ENCODE data around the gene RBM28.

Gene RBM28

DNA sequence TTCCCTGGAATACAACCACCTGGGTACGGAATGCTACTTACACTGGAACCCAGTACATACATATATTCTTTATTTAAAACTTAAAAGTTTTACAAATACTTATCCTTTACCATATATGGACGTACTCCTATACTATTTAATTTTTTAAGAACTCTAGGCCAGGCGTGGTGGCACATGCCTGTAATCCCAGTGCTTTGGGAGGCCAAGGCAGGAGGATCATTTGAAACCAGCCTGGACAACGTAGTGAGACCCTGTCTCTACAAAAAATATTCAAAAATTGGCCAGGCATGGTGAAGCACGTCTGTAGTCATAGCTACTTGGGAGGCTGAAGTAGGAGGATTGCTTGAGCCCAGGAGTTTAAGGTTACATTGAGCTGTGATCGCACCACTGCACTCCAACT, 2.0 kb downstream of the RBM28 start:
- H3K27ac Mint-ChIP-seq: no peak overlapping the region
- no peaks in the 10 kb centered on the region for H3K9me3 Mint-ChIP-seq (ENCODE audit: low read depth)
- no peaks in the 10 kb centered on the region for H3K36me3 Mint-ChIP-seq
- H3K4me1 Mint-ChIP-seq (ENCODE audit: low read depth): peaks cover 34% of the 10 kb centered on the region
- H3K27me3 Mint-ChIP-seq: no peaks in the 10 kb centered on the region
- peak overlapping the region; percentile 89 for H3K4me3 Mint-ChIP-seq

DNA sequence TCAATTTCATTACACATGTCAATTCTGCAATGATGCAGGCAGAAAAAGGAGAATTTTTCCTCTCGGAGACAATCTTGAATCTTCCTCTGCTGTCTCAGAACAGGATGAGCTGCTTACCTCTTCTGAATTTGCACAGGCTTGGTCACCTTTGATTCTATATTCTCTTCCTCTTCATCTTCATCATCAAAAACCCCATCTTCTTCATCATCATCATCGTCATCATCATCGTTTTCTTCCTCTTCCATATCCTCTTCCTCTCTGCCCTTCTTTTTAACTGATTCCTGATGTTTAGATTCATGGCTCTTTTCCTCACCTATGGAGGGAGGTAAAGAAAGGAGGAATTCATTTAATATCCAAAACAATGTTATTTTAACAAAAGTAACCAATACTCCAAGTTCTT, 8.0 kb downstream of the RBM28 start:
- Mint-ChIP-seq H3K4me3 (no peak overlapping the region), H3K27ac (no peak overlapping the region), H3K9me3 (ENCODE audit: low read depth) (no peaks in the 10 kb centered on the region), H3K4me1 (ENCODE audit: low read depth) (peaks cover 6% of the 10 kb centered on the region), H3K36me3 (peaks cover 13% of the 10 kb centered on the region), H3K27me3 (no peaks in the 10 kb centered on the region)

DNA sequence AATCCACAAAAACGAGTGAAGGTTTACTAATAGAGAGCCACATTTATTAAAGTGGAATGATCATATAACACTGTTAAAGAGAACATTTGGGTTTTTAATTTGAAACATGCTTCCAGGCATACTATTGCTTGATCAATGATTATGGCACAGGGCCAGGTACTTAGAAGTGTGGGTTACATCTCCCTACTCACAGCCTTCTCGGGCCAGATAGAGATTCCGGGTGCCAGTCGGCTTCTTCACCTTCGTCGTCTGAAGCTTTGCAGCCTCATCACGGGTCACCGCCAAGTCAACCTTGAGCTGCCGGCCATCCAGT, 19.4 kb downstream of the RBM28 start:
- H3K36me3 Mint-ChIP-seq: peaks cover 4% of the 10 kb centered on the region
- H3K4me3 Mint-ChIP-seq: no peak overlapping the region
- no peaks in the 10 kb centered on the region for H3K27me3 Mint-ChIP-seq
- peaks cover 33% of the 10 kb centered on the region for H3K4me1 Mint-ChIP-seq (ENCODE audit: low read depth)
- no peaks in the 10 kb centered on the region for H3K9me3 Mint-ChIP-seq (ENCODE audit: low read depth)
- H3K27ac Mint-ChIP-seq: no peak overlapping the region

- Mint-ChIP-seq H3K4me1 (ENCODE audit: low read depth) (peaks cover 38% of the 10 kb centered on the region), H3K9me3 (ENCODE audit: low read depth) (no peaks in the 10 kb centered on the region), H3K36me3 (peaks cover 5% of the 10 kb centered on the region), H3K4me3 (no peak overlapping the region), H3K27ac (no peak overlapping the region), H3K27me3 (no peaks in the 10 kb centered on the region)
Measured at GRCh38 chr7:128323459-128324367, 20.0 kb downstream of the RBM28 start.

- Mint-ChIP-seq H3K27me3 (no peaks in the 10 kb centered on the region), H3K4me1 (ENCODE audit: low read depth) (peaks cover 40% of the 10 kb centered on the region), H3K36me3 (peaks cover 9% of the 10 kb centered on the region), H3K9me3 (ENCODE audit: low read depth) (no peaks in the 10 kb centered on the region), H3K27ac (no peak overlapping the region), H3K4me3 (no peak overlapping the region)
Measured at GRCh38 chr7:128323040-128323439, 20.7 kb downstream of the RBM28 start.

- Mint-ChIP-seq H3K4me3 (no peak overlapping the region), H3K27ac (peak overlapping the region; percentile 59), H3K4me1 (ENCODE audit: low read depth) (peaks cover 40% of the 10 kb centered on the region), H3K27me3 (no peaks in the 10 kb centered on the region), H3K9me3 (ENCODE audit: low read depth) (no peaks in the 10 kb centered on the region), H3K36me3 (peaks cover 17% of the 10 kb centered on the region)
Measured at GRCh38 chr7:128322040-128322643, 21.6 kb downstream of the RBM28 start.

DNA sequence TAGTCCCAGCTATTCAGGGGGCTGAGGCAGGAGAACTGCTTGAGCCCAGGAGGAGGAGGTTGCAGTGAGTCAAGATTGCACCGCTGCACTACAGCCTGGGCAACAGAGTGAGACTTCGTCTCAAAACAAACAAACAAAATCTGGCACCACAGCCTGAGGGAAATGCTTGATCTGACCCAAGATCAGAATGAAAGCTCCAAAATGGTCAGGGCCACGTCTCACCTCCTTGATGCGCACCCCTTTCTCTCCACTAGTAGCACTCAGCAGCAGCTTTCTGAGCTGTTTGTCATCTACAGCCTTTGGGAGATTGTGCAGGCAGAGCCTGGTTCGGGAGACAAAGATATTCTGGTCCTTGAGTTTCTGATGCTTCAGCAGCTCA, 22.7 kb downstream of the RBM28 start:
- peaks cover 40% of the 10 kb centered on the region for H3K4me1 Mint-ChIP-seq (ENCODE audit: low read depth)
- H3K9me3 Mint-ChIP-seq (ENCODE audit: low read depth): no peaks in the 10 kb centered on the region
- peak overlapping the region; percentile 81 for H3K27ac Mint-ChIP-seq
- peaks cover 20% of the 10 kb centered on the region for H3K36me3 Mint-ChIP-seq
- peak overlapping the region; percentile 27 for H3K4me3 Mint-ChIP-seq
- H3K27me3 Mint-ChIP-seq: no peaks in the 10 kb centered on the region

DNA sequence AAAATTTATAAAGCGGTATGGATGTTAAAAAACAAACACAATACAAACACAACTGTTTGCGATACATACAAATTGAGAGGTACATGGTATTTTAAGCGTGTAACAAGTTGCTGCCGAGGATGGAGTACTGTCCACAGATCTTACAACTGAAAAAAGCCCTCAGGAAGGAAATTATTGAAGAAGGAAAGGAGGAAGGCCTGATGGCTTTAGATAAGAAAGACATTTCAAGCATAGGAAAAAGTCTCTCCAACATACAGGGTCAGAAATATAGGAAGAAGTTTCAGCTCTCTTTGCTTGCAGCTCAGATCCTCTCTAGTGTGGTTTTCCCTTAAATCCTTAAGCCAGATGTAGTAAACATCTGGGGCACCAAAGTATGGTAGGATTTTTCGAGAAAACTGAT, 25.0 kb downstream of the RBM28 start:
- Mint-ChIP-seq H3K36me3 (peaks cover 29% of the 10 kb centered on the region), H3K4me1 (ENCODE audit: low read depth) (peaks cover 42% of the 10 kb centered on the region), H3K27ac (peak overlapping the region; percentile 16), H3K27me3 (no peaks in the 10 kb centered on the region), H3K4me3 (no peak overlapping the region), H3K9me3 (ENCODE audit: low read depth) (no peaks in the 10 kb centered on the region)

DNA sequence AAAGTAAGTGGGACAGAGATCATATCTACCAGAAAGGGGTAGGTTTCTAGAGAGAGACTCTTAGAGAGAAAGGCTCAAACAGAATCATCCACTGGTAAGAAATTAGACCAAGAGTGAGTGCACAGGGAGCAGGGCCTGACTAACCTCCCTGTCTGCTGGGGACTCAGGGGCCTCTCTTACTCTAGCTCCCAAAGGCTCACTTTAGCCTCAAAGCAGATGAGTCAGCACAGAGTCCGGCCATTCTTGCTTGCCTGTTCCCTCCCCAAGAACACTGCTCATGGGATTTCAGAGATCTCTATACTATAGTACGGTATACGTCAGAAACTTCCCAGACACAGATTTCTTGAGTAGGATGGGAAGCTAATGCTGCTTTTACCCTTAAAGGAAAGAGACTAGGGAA, 32.7 kb downstream of the RBM28 start:
- Mint-ChIP-seq H3K9me3 (ENCODE audit: low read depth) (no peaks in the 10 kb centered on the region), H3K36me3 (peaks cover 20% of the 10 kb centered on the region), H3K4me1 (ENCODE audit: low read depth) (peaks cover 2% of the 10 kb centered on the region), H3K27ac (no peak overlapping the region), H3K4me3 (no peak overlapping the region), H3K27me3 (no peaks in the 10 kb centered on the region)

- no peaks in the 10 kb centered on the region for H3K9me3 Mint-ChIP-seq (ENCODE audit: low read depth)
- no peaks in the 10 kb centered on the region for H3K27me3 Mint-ChIP-seq
- no peak overlapping the region for H3K4me3 Mint-ChIP-seq
- H3K4me1 Mint-ChIP-seq (ENCODE audit: low read depth): peaks cover 2% of the 10 kb centered on the region
- peaks cover 17% of the 10 kb centered on the region for H3K36me3 Mint-ChIP-seq
- H3K27ac Mint-ChIP-seq: no peak overlapping the region
Measured at GRCh38 chr7:128310499-128310898, 33.2 kb downstream of the RBM28 start.

GRCh38 chr7:128309976-128310375, 33.7 kb downstream of the RBM28 start:
- H3K27me3 Mint-ChIP-seq: no peaks in the 10 kb centered on the region
- H3K4me3 Mint-ChIP-seq: no peak overlapping the region
- H3K36me3 Mint-ChIP-seq: peaks cover 13% of the 10 kb centered on the region
- no peaks in the 10 kb centered on the region for H3K4me1 Mint-ChIP-seq (ENCODE audit: low read depth)
- H3K27ac Mint-ChIP-seq: no peak overlapping the region
- no peaks in the 10 kb centered on the region for H3K9me3 Mint-ChIP-seq (ENCODE audit: low read depth)

DNA sequence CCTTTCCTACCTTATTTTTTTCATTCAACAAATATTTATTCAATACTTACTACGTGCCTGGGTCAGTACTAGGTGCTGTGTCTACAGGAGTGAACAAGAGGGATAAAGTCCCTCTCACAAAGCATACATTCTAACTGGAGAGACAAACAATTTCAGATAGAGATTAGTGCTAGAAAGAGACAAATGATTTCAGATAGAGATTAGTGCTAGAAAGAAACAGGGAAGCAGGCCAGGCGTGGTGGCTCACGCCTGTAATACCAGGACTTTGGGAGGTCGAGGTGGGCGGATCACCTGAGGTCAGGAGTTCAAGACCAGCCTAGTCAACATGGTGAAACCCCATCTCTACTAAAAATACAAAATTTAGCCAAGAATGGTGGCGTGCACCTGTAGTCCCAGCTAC, 34.6 kb downstream of the RBM28 start:
- Mint-ChIP-seq H3K4me1 (ENCODE audit: low read depth) (no peaks in the 10 kb centered on the region), H3K27ac (no peak overlapping the region), H3K36me3 (peaks cover 8% of the 10 kb centered on the region), H3K9me3 (ENCODE audit: low read depth) (no peaks in the 10 kb centered on the region), H3K27me3 (no peaks in the 10 kb centered on the region), H3K4me3 (no peak overlapping the region)

GRCh38 chr7:128307061-128307460, 36.6 kb downstream of the RBM28 start:
- no peaks in the 10 kb centered on the region for H3K9me3 Mint-ChIP-seq (ENCODE audit: low read depth)
- no peak overlapping the region for H3K27ac Mint-ChIP-seq
- no peaks in the 10 kb centered on the region for H3K27me3 Mint-ChIP-seq
- H3K4me3 Mint-ChIP-seq: no peak overlapping the region
- peaks cover 6% of the 10 kb centered on the region for H3K36me3 Mint-ChIP-seq
- no peaks in the 10 kb centered on the region for H3K4me1 Mint-ChIP-seq (ENCODE audit: low read depth)

DNA sequence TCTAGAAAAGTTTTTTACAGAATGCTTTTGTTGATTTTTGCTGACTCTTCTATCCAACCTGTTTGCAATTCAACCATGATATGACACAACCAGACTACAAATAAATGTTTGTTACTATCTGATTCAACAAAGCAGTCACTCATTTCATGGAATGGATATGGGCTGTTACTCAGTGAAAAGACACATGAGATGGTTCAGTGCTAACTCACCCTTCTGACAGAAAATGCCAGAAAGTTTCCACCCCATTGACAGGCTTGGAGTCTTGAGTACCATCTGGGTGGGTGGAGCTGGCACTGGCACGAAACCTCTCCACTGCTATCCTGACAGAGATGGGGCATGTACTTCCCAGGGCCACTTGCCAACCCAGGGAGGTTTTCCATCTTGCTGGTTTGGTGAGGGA, 39.5 kb downstream of the RBM28 start:
- no peaks in the 10 kb centered on the region for H3K27me3 Mint-ChIP-seq
- peaks cover 4% of the 10 kb centered on the region for H3K36me3 Mint-ChIP-seq
- no peak overlapping the region for H3K27ac Mint-ChIP-seq
- H3K9me3 Mint-ChIP-seq (ENCODE audit: low read depth): no peaks in the 10 kb centered on the region
- H3K4me1 Mint-ChIP-seq (ENCODE audit: low read depth): no peaks in the 10 kb centered on the region
- H3K4me3 Mint-ChIP-seq: no peak overlapping the region

DNA sequence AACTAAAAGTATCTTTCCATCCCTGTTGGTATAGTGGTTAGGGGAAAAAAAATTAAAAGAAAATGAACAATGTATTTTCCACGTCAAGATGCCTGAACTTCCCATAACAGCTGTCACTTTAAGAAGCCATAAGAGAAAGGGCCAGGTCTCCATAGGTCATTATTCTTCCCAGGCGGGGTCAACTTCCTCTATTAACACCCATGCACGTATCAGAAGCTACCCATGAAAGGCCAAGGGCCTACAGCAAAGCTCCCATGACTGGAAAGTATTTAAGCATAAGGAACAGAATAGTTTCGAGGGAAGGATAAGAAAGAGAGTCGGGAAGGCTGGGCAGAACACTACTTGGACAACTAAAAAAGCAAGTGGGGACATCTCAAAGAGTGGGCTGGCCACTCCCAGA, 40.1 kb downstream of the RBM28 start:
- Mint-ChIP-seq H3K4me1 (ENCODE audit: low read depth) (no peaks in the 10 kb centered on the region), H3K36me3 (peaks cover 4% of the 10 kb centered on the region), H3K4me3 (no peak overlapping the region), H3K9me3 (ENCODE audit: low read depth) (no peaks in the 10 kb centered on the region), H3K27ac (no peak overlapping the region), H3K27me3 (no peaks in the 10 kb centered on the region)

DNA sequence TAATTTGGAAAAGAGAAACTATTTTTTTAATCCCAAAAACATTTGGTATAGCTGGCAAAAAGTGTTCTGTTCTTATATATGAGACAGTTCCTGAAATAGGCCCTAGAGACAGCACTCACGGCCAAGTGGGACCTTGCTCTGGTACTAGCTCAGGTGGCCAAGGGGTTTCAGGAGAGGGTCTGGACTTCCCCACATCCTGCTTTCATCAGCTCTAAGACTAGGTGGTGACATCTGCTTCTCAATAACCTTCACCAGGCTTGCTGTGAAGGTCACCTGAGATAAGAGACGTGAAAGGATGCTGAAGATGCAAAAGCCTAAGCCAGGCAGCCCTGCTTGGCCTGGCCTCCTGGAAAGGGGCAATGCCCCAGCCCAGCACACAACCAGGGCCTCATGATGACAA, 40.6 kb downstream of the RBM28 start:
- Mint-ChIP-seq H3K27me3 (no peaks in the 10 kb centered on the region), H3K9me3 (ENCODE audit: low read depth) (no peaks in the 10 kb centered on the region), H3K36me3 (peaks cover 1% of the 10 kb centered on the region), H3K27ac (no peak overlapping the region), H3K4me1 (ENCODE audit: low read depth) (no peaks in the 10 kb centered on the region), H3K4me3 (no peak overlapping the region)

Measured in activated naive CD8-positive, alpha-beta T cell (primary cell).